Non-pigmented ciliary epithelial cell (primary cell): ENCODE data around the gene PRPF6.
"Not testable (repeated sequence)": the region's sequence is repeated elsewhere in the genome, so short reads cannot be mapped to it uniquely, and the experiment has no call there.

Source experiments
- DNase-seq: peaks from one replicate; pipeline ENCODE4 v3.0.0-alpha.2; 2010; ENCODE audit warnings: low read depth

Gene PRPF6

GRCh38 chr20:64012385-64013154 lies 31.6 kb downstream of the PRPF6 start:
- DNase-seq, result not testable (repeated sequence)

- no peak for DNase-seq
Measured at GRCh38 chr20:64015635-64016034, 34.7 kb downstream of the PRPF6 start.

- no peak for DNase-seq
Measured at GRCh38 chr20:64021124-64021975, 40.4 kb downstream of the PRPF6 start.

GRCh38 chr20:64022671-64023360 lies 41.9 kb downstream of the PRPF6 start:
- no peak for DNase-seq

GRCh38 chr20:64023361-64024140 lies 42.6 kb downstream of the PRPF6 start:
- no peak for DNase-seq

- no peak for DNase-seq
Measured at GRCh38 chr20:64024141-64024990, 43.4 kb downstream of the PRPF6 start.

GRCh38 chr20:64025101-64025825 lies 44.3 kb downstream of the PRPF6 start:
- DNase-seq, result no peak

- DNase-seq, result no peak
Measured at GRCh38 chr20:64025826-64026412, 45.0 kb downstream of the PRPF6 start.

- no peak for DNase-seq
Measured at GRCh38 chr20:64027981-64028685, 47.2 kb downstream of the PRPF6 start.

GRCh38 chr20:64029293-64030117 lies 48.6 kb downstream of the PRPF6 start:
- no peak for DNase-seq

- DNase-seq, result no peak
Measured at GRCh38 chr20:64030371-64031134, 49.6 kb downstream of the PRPF6 start.

GRCh38 chr20:64031822-64032314 lies 50.9 kb downstream of the PRPF6 start:
- no peak for DNase-seq

- DNase-seq, result no peak
Measured at GRCh38 chr20:64032706-64033624, 52.0 kb downstream of the PRPF6 start.

- no peak for DNase-seq
Measured at GRCh38 chr20:64033981-64034493, 53.1 kb downstream of the PRPF6 start.

GRCh38 chr20:64035066-64035932 lies 54.4 kb downstream of the PRPF6 start:
- DNase-seq, result no peak
